Amniotic stem cell (primary cell): ENCODE results near the gene HNF1A.

ENCODE experiments used
- DNase-seq: peaks from one replicate; lab custom pipeline; 2025; lab: John Stamatoyannopoulos, UW

The HNF1A gene

GRCh38 chr12:120988658-120989057, 10.3 kb downstream of the HNF1A start:
- no peak for DNase-seq

DNA sequence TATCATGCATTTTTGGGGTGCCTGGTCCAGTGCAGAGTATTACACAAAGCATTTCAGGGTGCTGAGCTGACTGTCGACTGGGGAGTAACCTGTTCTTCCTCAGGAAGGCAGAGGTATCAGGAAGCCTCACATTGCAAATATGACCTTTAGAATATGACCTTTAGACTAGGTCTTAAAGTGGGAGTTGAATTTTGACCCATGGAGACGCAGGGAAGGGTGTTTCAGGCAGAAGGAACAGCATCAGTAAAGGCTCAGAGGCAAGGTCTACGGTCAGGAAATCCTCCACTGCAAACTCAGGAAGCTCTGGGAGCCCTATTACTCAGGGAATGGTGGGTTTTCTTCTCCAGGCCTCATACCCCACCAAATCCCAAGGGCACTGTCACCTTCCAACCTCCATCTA, 11.3 kb downstream of the HNF1A start:
- no peak for DNase-seq

- no peak for DNase-seq
Measured at GRCh38 chr12:120990487-120991055, 12.2 kb downstream of the HNF1A start.

GRCh38 chr12:120991965-120992364, 13.6 kb downstream of the HNF1A start:
- no peak for DNase-seq

- no peak for DNase-seq
Measured at GRCh38 chr12:120992989-120993388, 14.6 kb downstream of the HNF1A start.

GRCh38 chr12:120993496-120993895, 15.2 kb downstream of the HNF1A start:
- no peak for DNase-seq

DNA sequence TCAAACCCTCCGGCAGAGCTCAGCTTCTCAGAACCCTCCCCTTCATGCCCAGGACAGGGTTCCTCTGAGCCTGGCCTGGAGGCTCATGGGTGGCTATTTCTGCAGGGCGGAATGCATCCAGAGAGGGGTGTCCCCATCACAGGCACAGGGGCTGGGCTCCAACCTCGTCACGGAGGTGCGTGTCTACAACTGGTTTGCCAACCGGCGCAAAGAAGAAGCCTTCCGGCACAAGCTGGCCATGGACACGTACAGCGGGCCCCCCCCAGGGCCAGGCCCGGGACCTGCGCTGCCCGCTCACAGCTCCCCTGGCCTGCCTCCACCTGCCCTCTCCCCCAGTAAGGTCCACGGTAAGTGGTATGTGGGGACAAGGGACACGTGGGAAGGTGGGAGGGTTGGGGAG, 15.7 kb downstream of the HNF1A start:
- no peak for DNase-seq

- DNase-seq, result no peak
Measured at GRCh38 chr12:120994589-120995337, 16.4 kb downstream of the HNF1A start.

- DNase-seq, result no peak
Measured at GRCh38 chr12:120996133-120996746, 17.9 kb downstream of the HNF1A start.

- no peak for DNase-seq
Measured at GRCh38 chr12:120997448-120997847, 19.1 kb downstream of the HNF1A start.

- DNase-seq, result no peak
Measured at GRCh38 chr12:120998435-120998834, 20.1 kb downstream of the HNF1A start.

- DNase-seq, result no peak
Measured at GRCh38 chr12:120999191-121000120, 21.1 kb downstream of the HNF1A start.

DNA sequence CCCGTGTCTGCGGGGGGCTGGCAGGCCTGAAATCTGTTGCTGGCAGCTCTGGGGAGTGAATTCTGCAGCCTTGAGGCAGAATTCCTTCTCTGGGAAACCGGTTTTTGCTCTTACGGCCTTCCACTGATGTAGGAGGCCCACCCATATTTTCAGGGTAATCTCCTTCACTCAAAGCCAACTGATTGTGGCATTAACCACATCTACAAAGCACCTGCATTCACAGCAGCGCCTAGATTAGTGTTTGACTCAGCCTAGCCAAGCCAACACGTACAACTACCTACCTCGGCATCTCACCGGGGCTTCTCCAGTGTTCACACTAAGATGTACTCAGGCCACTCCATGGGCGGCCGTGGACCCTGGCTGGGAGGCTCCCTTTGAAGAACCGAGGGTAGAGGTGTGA, 22.2 kb downstream of the HNF1A start:
- no peak for DNase-seq

DNA sequence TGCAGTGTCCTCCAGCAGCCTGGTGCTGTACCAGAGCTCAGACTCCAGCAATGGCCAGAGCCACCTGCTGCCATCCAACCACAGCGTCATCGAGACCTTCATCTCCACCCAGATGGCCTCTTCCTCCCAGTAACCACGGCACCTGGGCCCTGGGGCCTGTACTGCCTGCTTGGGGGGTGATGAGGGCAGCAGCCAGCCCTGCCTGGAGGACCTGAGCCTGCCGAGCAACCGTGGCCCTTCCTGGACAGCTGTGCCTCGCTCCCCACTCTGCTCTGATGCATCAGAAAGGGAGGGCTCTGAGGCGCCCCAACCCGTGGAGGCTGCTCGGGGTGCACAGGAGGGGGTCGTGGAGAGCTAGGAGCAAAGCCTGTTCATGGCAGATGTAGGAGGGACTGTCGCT, 22.7 kb downstream of the HNF1A start:
- DNase-seq, result no peak

DNA sequence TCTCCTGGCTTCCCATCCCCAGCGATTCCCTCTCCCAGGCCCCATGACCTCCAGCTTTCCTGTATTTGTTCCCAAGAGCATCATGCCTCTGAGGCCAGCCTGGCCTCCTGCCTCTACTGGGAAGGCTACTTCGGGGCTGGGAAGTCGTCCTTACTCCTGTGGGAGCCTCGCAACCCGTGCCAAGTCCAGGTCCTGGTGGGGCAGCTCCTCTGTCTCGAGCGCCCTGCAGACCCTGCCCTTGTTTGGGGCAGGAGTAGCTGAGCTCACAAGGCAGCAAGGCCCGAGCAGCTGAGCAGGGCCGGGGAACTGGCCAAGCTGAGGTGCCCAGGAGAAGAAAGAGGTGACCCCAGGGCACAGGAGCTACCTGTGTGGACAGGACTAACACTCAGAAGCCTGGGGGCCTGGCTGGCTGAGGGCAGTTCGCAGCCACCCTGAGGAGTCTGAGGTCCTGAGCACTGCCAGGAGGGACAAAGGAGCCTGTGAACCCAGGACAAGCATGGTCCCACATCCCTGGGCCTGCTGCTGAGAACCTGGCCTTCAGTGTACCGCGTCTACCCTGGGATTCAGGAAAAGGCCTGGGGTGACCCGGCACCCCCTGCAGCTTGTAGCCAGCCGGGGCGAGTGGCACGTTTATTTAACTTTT, 23.6 kb downstream of the HNF1A start:
- no peak for DNase-seq

DNA sequence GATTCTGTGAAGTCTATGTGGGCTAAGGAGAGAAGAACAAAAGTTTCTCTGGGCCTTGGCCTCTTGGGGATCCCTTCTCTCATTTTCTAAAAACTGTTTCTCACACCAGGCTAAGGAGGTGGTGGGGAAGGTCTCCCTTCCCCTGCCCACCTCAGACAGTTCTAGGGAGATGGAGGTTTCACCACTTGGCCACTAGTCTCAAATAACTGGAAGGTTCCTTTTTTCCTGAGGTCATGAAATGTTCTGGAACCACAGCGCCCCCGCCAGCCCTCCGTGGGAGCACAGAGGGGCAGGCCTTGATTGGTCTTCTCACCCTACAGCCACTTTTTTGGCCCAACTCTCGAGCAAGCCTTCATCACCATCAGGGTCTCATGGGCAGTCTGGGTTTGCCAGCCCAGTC, 25.3 kb downstream of the HNF1A start:
- DNase-seq, result no peak

- no peak for DNase-seq
Measured at GRCh38 chr12:121004253-121004815, 26.0 kb downstream of the HNF1A start.

DNA sequence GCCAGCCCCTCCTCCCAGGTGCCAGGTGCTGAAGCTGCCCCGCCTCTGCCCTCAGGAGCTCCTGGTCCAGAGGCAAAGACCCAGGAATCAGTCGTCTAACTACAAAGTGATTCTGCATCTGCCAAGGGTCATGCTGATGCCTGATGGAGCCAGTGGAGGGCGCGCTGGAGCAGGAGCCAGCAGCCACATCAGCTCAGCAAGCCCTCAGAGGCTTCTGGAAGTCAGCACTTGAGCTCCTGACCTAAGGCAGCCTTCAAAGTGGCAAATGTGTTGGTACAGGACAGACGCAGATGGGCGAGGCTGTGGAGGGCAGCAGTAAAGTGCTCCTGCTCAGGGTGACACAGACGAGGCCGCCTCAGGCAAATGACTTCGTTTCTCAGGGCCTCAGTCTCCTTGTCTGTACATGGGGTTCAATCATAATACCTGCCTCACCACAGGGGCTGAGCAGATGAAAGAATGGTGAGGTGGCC, 27.0 kb downstream of the HNF1A start:
- DNase-seq, result no peak

DNA sequence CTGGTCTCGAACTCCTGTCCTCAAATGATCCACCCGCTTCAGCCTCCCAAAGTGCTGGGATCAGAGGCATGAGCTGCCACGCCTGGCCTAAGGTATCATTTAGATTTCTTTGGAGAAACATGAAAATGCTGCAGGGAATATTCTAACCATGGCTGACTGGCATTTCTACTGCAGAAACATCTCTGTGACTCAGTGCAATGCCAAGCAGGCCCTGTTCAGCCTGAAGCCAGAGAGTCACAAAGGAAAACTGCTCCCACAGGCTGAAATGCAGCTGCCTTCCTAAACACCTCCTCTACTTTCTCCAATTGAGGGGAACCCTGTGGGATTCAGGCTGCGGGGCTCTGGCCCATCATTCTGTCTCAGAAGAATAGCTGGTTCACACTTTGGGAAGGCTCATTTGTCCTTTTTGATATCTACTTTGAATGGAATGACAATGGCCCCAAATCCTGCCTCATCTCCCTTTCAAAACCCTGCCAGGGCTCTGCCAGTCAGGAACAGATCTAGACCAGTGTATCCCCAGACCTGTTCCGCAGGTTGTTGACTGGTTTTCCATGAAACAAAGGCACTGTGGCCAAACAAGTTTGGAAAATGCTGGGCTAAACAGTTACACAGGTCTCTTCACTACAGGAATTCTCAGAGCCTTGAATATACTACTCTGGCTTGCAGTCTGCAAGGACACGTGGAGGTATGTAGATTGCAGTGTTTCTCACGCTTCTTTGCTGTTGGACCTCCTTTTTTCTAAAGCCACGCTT, 30.2 kb downstream of the HNF1A start:
- no peak for DNase-seq

DNA sequence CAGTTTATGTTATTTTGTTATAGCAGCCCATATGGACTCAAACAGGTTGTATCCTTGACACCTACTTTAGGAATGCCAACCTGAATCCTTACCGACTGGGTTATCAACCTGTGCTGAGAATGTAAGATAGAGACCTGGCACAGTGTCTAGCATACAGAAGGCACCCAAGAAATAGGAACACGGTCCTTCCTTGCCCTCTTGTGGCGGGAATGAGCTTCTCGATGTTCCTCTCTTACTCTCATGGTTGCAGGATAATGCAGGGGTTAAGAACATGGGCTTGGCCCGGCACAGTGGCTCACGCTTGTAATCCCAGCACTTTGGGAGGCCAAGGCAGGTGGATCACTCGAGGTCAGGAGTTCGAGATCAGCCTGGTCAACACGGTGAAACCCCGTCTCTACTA, 31.4 kb downstream of the HNF1A start:
- DNase-seq, result no peak

DNA sequence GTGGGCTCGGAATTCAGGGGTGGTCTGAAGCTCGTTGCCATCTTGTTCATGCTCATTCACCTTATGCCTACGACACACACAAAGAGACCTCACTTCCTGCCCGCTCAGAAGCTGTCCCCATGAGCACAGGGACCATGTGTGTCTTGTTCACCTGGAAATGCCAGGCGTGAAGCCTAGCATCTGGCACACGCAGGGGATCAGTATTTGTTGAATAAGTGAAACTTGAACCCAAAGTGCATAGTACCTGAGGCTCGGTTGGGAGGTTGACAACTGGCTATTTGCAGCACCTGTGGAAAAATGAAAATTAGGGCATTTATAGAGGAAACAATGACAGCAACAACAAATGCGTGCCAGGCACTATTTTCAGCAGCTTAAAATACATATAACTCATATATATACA, 32.5 kb downstream of the HNF1A start:
- DNase-seq, result no peak
